H4 (cell line): Measurements from ENCODE around the gene MOB3A. TPM values are rescaled to one million over a fixed set of nuclear protein-coding genes. Genes with fewer than 3 reads are reported as not detected.
A peak's percentile ranks its signal among the peaks of the same experiment; 100 is the strongest.

Source experiments
- DNase-seq: peaks from one replicate; pipeline ENCODE4 v3.0.0-alpha.2; 2015; ENCODE audit warnings: low spot score
- total RNA-seq: library from RNA; depleted of rRNA; stranded (reverse); fragments of >200 nt; shearing (Covaris generic); gene quantifications from 2 replicates; pipeline ENCODE4 v1.2.3, GENCODE V29; 2014

MOB3A gene
- total RNA-seq, 1 experiment from 2014 or later = 9.0 TPM

- DNase-seq = no peak
These were observed 14.0 kb downstream of the MOB3A start for GRCh38 chr19:2081873-2082810.

GRCh38 chr19:2080336-2080988 is 15.7 kb downstream of the MOB3A start:
- no peak for DNase-seq

- DNase-seq = no peak
These were observed 16.2 kb downstream of the MOB3A start for GRCh38 chr19:2079865-2080301.

- no peak for DNase-seq
These were observed 16.9 kb downstream of the MOB3A start for GRCh38 chr19:2079076-2079864.

GRCh38 chr19:2077833-2078619 is 18.1 kb downstream of the MOB3A start:
- DNase-seq = no peak

- DNase-seq = no peak
These were observed 18.7 kb downstream of the MOB3A start for GRCh38 chr19:2077398-2077797.

GRCh38 chr19:2076526-2076944 is 19.6 kb downstream of the MOB3A start:
- no peak for DNase-seq

- no peak for DNase-seq
These were observed 23.2 kb downstream of the MOB3A start for GRCh38 chr19:2072757-2073551.

- no peak for DNase-seq
These were observed 25.0 kb downstream of the MOB3A start for GRCh38 chr19:2070986-2071673.

- DNase-seq = no peak
These were observed 25.7 kb downstream of the MOB3A start for GRCh38 chr19:2070436-2070827.

GRCh38 chr19:2064788-2065524 is 31.2 kb downstream of the MOB3A start:
- no peak for DNase-seq

GRCh38 chr19:2064395-2064787 is 31.7 kb downstream of the MOB3A start:
- DNase-seq = no peak

GRCh38 chr19:2063824-2064223 is 32.3 kb downstream of the MOB3A start:
- DNase-seq = no peak

GRCh38 chr19:2062770-2063169 is 33.4 kb downstream of the MOB3A start:
- no peak for DNase-seq

- DNase-seq = no peak
These were observed 33.8 kb downstream of the MOB3A start for GRCh38 chr19:2062389-2062729.

- peak; percentile 96 for DNase-seq
These were observed 34.4 kb downstream of the MOB3A start for GRCh38 chr19:2061495-2062388.

GRCh38 chr19:2060884-2061494 is 35.1 kb downstream of the MOB3A start:
- peak; percentile 51 for DNase-seq
